Measurements from ENCODE around the gene UGT1A10. TPM values are rescaled to one million over a fixed set of nuclear protein-coding genes. Genes with fewer than 3 reads are reported as not detected.

Gene UGT1A10
- total and polyA plus RNA-seq, 12 donors: not detected

GRCh38 chr2:233821196-233821595 is 184.9 kb downstream of the UGT1A10 start:
- TF ChIP-seq CTCF (IDR thresholded peaks at IDR 0.05): no peak
- Histone ChIP-seq H3K9me3 (peaks cover 0 to 7% (median 0%) of the 10 kb centered on the region in 11 donors), H3K4me1 (no peaks in the 10 kb centered on the region), H3K36me3 (no peaks in the 10 kb centered on the region), H3K4me3 (no peak overlapping the region), H3K27me3 (peaks cover 0 to 25% (median 0%) of the 10 kb centered on the region in 7 donors), H3K27ac (no peak overlapping the region)
- 86 to 90% methylated on average over 3 of the region's 3 CpGs for WGBS, 2 donors
- DNase-seq (no peak), ATAC-seq (no peak)
- intact Hi-C loops (cut with DNase I): no loop called here

GRCh38 chr2:233821709-233822100 is 185.5 kb downstream of the UGT1A10 start:
- Histone ChIP-seq H3K4me3 (no peak overlapping the region), H3K36me3 (no peaks in the 10 kb centered on the region), H3K4me1 (no peaks in the 10 kb centered on the region), H3K27ac (no peak overlapping the region), H3K9me3 (peaks cover 0 to 8% (median 0%) of the 10 kb centered on the region in 11 donors), H3K27me3 (peaks cover 0 to 23% (median 0%) of the 10 kb centered on the region in 7 donors)
- intact Hi-C loops (cut with DNase I): no loop called here
- TF ChIP-seq CTCF (IDR thresholded peaks at IDR 0.05): no peak
- ATAC-seq (no peak), DNase-seq (no peak)
- WGBS, 2 donors: 91 to 94% methylated on average over 8 of the region's 8 CpGs

- ATAC-seq: no peak
- peaks cover 0 to 23% (median 0%) of the 10 kb centered on the region in 7 donors for H3K27me3 ChIP-seq
- DNase-seq: no peak
- no peak overlapping the region for H3K4me3 ChIP-seq
- intact Hi-C loops (cut with DNase I): no loop called here
- no peaks in the 10 kb centered on the region for H3K4me1 ChIP-seq
- 85 to 86% methylated on average over 21 of the region's 21 CpGs for WGBS, 2 donors
- TF ChIP-seq CTCF (IDR thresholded peaks at IDR 0.05): no peak
- no peaks in the 10 kb centered on the region for H3K36me3 ChIP-seq
- H3K9me3 ChIP-seq: peaks cover 0 to 10% (median 0%) of the 10 kb centered on the region in 11 donors
- no peak overlapping the region for H3K27ac ChIP-seq
Observed at GRCh38 chr2:233822101-233822771, 186.0 kb downstream of the UGT1A10 start.

Other genes starting within 250 kb of the UGT1A10 start
- gene USP40, start 69.7 kb upstream of the UGT1A10 start, total RNA-seq: 10 to 100 TPM; 12.0 to 19.8 (median 16.1) TPM
- gene USP40, start 69.7 kb upstream of the UGT1A10 start, polyA plus RNA-seq: 10 to 100 TPM in 1 of 2 donors, 1 to 10 TPM in 1; 9.1 to 32.8 TPM
- gene UGT1A8, start 18.8 kb upstream of the UGT1A10 start, total RNA-seq: under 1 TPM in 1 of 10 donors, not detected in 9; 0.11 TPM
- not detected for gene UGT1A8, start 18.8 kb upstream of the UGT1A10 start, polyA plus RNA-seq
- gene UGT1A9, start 35.5 kb downstream of the UGT1A10 start, total RNA-seq: not detected
- not detected for gene UGT1A9, start 35.5 kb downstream of the UGT1A10 start, polyA plus RNA-seq
- gene UGT1A7, start 45.5 kb downstream of the UGT1A10 start, total RNA-seq: not detected
- gene UGT1A7, start 45.5 kb downstream of the UGT1A10 start, polyA plus RNA-seq: under 1 TPM in 1 of 2 donors, not detected in 1; 0.01 TPM
- not detected for gene UGT1A6, start 56.4 kb downstream of the UGT1A10 start, total RNA-seq
- not detected for gene UGT1A6, start 56.4 kb downstream of the UGT1A10 start, polyA plus RNA-seq
- gene UGT1A5, start 76.5 kb downstream of the UGT1A10 start, total RNA-seq: not detected
- gene UGT1A5, start 76.5 kb downstream of the UGT1A10 start, polyA plus RNA-seq: not detected
- not detected for gene UGT1A4, start 82.3 kb downstream of the UGT1A10 start, total RNA-seq
- gene UGT1A4, start 82.3 kb downstream of the UGT1A10 start, polyA plus RNA-seq: not detected
- gene UGT1A3, start 92.6 kb downstream of the UGT1A10 start, total RNA-seq: not detected
- not detected for gene UGT1A3, start 92.6 kb downstream of the UGT1A10 start, polyA plus RNA-seq
- gene UGT1A1, start 123.8 kb downstream of the UGT1A10 start, total RNA-seq: not detected
- gene UGT1A1, start 123.8 kb downstream of the UGT1A10 start, polyA plus RNA-seq: not detected
- gene MROH2A, start 141.9 kb downstream of the UGT1A10 start, total RNA-seq: not detected
- not detected for gene MROH2A, start 141.9 kb downstream of the UGT1A10 start, polyA plus RNA-seq
- 1 to 10 TPM in 2 of 10 donors, under 1 TPM in 4, not detected in 4; 0.24 to 2.9 (median 0.45) TPM for gene HJURP, start 218.1 kb downstream of the UGT1A10 start, total RNA-seq
- gene HJURP, start 218.1 kb downstream of the UGT1A10 start, polyA plus RNA-seq: under 1 TPM; 0.22 to 0.28 TPM